Spleen (tissue), 7 donors: ENCODE data around the gene TEX54.

Experiments
- CTCF ChIP-seq, 11 experiments: fragments of 200-600 bp in 7 of 11; fragments of 450-650 bp in 4 of 11; sonication (generic) in 4 of 11; IDR thresholded peaks in 8 of 11; conservative IDR thresholded peaks in 3 of 11; 1 replicate in 7 of 11; 2 replicates in 4 of 11; pipeline versions ENCODE4 v1.4.0 to v1.8.0; 2016 to 2021; ENCODE audit warnings: antibody characterized with exemption in 11 of 11, inconsistent platforms in 4 of 11, mild to moderate bottlenecking in 1 of 11
- POLR2A ChIP-seq, 3 donors: fragments of 450-650 bp; IDR thresholded peaks; one replicate each; pipeline ENCODE4 v1.5.1; 2017; ENCODE audit warnings: antibody characterized with exemption in 3 of 3, mild to moderate bottlenecking in 1 of 3
- donor health status: DM: no; HTN: no; CAD: no; lungs with moderate emphysema.
- donor health status: DM: no; HTN: no; CAD: no.
- donor health status: DM: no; HTN: no; CAD: no.

- TF ChIP-seq POLR2A (IDR thresholded peaks at IDR 0.05), result no peak
- no peak for TF ChIP-seq CTCF (IDR thresholded peaks at IDR 0.05 in 8 of 11, conservative IDR thresholded peaks at IDR 0.05 in 3 of 11)
These were observed 2.7 kb upstream of the TEX54 start for GRCh38 chr11:62835336-62835735.
